Measurements from ENCODE around the gene ARID1B.

GRCh38 chr6:156846845-156847599 is 69.8 kb downstream of the ARID1B start:
- TF ChIP-seq CTCF (IDR thresholded peaks at IDR 0.05) (no peak), POLR2A (IDR thresholded peaks at IDR 0.05) (no peak)

All from prostate gland (tissue), 2 donors.